BE2C (cell line): ENCODE measurements around the gene CSMD2.

Experiments used
- DNase-seq: peaks from one replicate; pipeline ENCODE4 v3.0.0-alpha.2; 2020
- H3K27me3 ChIP-seq: fragments of 250-450 bp; sonication (Bioruptor Pico); 2 replicates; pipeline ENCODE4 v1.5.1; 2020; ENCODE audit warnings: mild to moderate bottlenecking
- H3K36me3 ChIP-seq: fragments of 250-450 bp; sonication (Bioruptor Pico); 2 replicates; pipeline ENCODE4 v1.5.1; 2020; ENCODE audit warnings: mild to moderate bottlenecking
- H3K4me1 ChIP-seq: fragments of 250-450 bp; sonication (Bioruptor Pico); 2 replicates; pipeline ENCODE4 v1.5.1; 2020
- H3K4me3 ChIP-seq: 2 replicates; pipeline ENCODE4 v1.5.1; 2011; ENCODE audit warnings: low read depth, low read length
- H3K9me3 ChIP-seq: fragments of 250-450 bp; sonication (Bioruptor Pico); 2 replicates; pipeline ENCODE4 v1.5.1; 2020
- CTCF ChIP-seq: IDR thresholded peaks from 2 replicates; pipeline ENCODE4 v1.5.1; 2012; ENCODE audit warnings: mild to moderate bottlenecking, low read depth, low read length

Gene CSMD2

DNA sequence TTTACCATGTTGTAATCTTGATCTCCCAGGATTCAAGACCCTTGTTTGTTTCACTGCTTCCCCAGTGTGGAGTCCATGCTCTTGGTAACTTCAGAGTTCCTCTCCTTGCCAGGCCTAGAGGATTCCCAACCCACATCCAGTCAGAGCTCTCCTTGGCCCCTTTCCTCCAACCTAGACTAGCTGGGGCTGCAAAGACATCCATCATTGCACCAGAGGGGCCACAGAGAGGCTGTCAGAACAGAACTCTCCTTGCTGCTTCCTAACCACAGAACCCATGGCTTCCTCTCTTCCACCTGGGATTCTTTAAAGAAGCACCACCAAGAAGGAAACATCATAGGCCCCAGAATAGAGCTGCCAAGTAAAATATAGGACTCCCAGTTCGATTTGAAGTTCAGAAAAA lies 220.2 kb downstream of the CSMD2 start:
- Histone ChIP-seq H3K27me3 (no peaks in the 10 kb centered on the region), H3K4me3 (no peak overlapping the region), H3K9me3 (no peaks in the 10 kb centered on the region), H3K36me3 (no peaks in the 10 kb centered on the region), H3K4me1 (no peaks in the 10 kb centered on the region)
- no peak for TF ChIP-seq CTCF
- DNase-seq = no peak

- Histone ChIP-seq H3K4me1 (no peaks in the 10 kb centered on the region), H3K4me3 (no peak overlapping the region), H3K9me3 (no peaks in the 10 kb centered on the region), H3K36me3 (no peaks in the 10 kb centered on the region), H3K27me3 (no peaks in the 10 kb centered on the region)
- no peak for DNase-seq
- TF ChIP-seq CTCF = no peak
These were observed 221.1 kb downstream of the CSMD2 start for GRCh38 chr1:33943978-33944377.

DNA sequence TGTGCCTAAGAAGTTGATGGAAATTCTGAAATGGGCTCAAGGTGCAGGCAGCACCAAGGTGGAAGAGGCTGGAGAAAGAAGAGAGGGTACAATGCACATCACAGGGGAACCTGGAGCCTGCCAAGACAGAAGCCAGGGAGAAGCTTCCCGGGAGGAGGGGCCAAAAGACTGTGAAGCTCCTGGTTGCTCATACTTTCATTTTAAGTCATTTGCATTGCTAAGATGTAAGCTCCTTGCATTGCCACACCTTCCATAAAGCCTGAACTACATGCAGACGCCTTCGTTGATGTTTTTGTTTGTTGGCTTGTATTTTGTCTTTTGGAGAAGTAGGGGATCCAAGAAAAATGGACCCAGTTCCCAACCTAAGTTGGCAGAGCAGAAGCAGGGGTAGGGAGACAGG lies 232.2 kb downstream of the CSMD2 start:
- Histone ChIP-seq H3K9me3 (no peaks in the 10 kb centered on the region), H3K27me3 (no peaks in the 10 kb centered on the region), H3K4me1 (no peaks in the 10 kb centered on the region), H3K4me3 (no peak overlapping the region), H3K36me3 (no peaks in the 10 kb centered on the region)
- no peak for DNase-seq
- no peak for TF ChIP-seq CTCF

DNA sequence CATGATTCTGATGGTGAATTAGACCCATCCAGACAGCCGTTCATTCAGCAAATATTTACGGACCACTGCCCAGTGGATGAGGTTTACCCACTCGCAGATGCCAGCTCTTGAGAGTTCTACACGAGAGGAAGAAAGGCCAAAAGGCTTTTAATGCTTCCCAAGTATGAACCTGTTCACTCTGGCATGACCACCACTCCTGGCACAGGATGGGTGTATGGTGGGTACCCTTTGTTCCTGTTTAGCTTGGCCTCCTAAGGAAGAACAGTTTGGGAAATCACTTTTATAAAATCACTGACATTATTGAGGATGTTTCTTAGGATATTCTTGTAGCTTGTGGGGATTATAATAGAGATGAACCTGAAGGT lies 233.9 kb downstream of the CSMD2 start:
- no peak overlapping the region for H3K4me3 ChIP-seq
- no peaks in the 10 kb centered on the region for H3K4me1 ChIP-seq
- no peaks in the 10 kb centered on the region for H3K27me3 ChIP-seq
- no peaks in the 10 kb centered on the region for H3K36me3 ChIP-seq
- H3K9me3 ChIP-seq = no peaks in the 10 kb centered on the region
- no peak for TF ChIP-seq CTCF
- no peak for DNase-seq

DNA sequence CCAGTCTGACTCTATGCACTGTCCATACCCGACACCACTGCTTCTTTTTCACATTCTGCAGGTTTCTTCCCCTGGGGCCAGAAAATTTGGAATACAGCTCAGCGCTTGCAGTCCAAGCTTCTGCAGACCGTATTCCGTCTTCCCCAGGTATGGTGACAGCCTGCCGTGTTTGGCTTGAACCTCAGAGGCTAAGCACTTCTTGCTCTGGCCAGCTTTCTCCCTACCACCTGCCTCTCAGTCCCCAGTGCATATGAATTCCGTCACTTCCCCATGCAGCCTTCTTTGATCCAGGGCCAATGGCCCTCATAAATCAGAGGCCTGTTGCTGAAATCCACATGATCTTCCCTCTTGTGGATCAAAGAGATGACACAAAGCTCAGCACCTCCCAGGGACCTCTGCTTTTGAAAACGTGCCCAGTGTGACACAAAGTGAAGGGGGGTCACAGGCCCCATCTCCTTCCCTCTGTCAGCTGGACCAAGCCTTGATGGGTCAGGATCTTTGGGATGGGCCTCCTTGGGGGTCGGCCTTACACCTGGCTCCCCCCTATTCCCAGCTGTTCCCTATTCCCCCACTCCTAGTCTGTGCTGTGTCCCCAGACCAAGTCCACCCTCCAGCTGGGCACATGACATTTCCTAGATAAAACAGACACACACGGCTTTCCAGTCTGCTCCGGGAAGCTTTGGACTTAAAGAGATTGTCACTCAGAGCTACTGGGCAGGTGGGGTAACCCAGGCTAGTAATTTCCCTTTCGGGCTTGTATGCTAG lies 234.5 kb downstream of the CSMD2 start:
- no peak for DNase-seq
- H3K27me3 ChIP-seq = no peaks in the 10 kb centered on the region
- no peak for TF ChIP-seq CTCF

DNA sequence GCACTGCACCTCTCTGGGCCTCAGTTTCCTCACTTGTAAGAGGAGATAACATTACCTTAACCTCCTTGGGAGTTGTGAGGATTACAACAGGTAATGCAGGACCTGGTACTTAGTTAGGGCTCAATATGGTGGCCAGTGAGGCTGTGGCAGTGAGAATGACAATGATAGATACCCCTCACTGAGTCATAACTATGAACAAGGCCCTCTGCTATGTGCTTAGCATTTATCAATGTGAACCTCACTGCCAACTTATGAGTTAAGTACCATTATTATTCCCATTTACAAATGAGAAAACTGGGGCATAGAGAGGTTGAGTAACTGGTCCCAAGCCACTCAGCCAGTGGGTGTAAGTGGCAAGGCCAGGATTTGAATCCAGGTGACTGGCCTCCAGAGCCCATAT lies 236.8 kb downstream of the CSMD2 start:
- no peak for DNase-seq
- no peaks in the 10 kb centered on the region for H3K4me1 ChIP-seq
- no peaks in the 10 kb centered on the region for H3K36me3 ChIP-seq
- H3K4me3 ChIP-seq = no peak overlapping the region
- no peak for TF ChIP-seq CTCF
- H3K27me3 ChIP-seq = no peaks in the 10 kb centered on the region
- no peaks in the 10 kb centered on the region for H3K9me3 ChIP-seq

More for the DNA sequence above, 234.5 kb downstream of the CSMD2 start:
- H3K9me3 ChIP-seq = no peaks in the 10 kb centered on the region
- no peaks in the 10 kb centered on the region for H3K4me1 ChIP-seq
- no peak overlapping the region for H3K4me3 ChIP-seq
- no peaks in the 10 kb centered on the region for H3K36me3 ChIP-seq
